GM19438 (cell line): Measurements from ENCODE around the gene LRMDA.

Experiments
- ATAC-seq: cut with Tn5 transposase; IDR thresholded peaks from one replicate; pipeline ENCODE4 v1.9.1; 2021; ENCODE audit warnings: low read depth; ENCODE audit not compliant: unreplicated experiment

The LRMDA gene

GRCh38 chr10:76195654-76196390 is 764.4 kb downstream of the LRMDA start:
- ATAC-seq, result no peak

- no peak for ATAC-seq
These were observed 765.9 kb downstream of the LRMDA start for GRCh38 chr10:76197293-76197692.

- ATAC-seq, result no peak
These were observed 767.0 kb downstream of the LRMDA start for GRCh38 chr10:76198287-76199035.

- no peak for ATAC-seq
These were observed 770.5 kb downstream of the LRMDA start for GRCh38 chr10:76201962-76202361.

GRCh38 chr10:76202777-76203176 is 771.4 kb downstream of the LRMDA start:
- ATAC-seq, result no peak

- no peak for ATAC-seq
These were observed 773.9 kb downstream of the LRMDA start for GRCh38 chr10:76205361-76205760.

- no peak for ATAC-seq
These were observed 775.5 kb downstream of the LRMDA start for GRCh38 chr10:76206797-76207352.

- no peak for ATAC-seq
These were observed 777.7 kb downstream of the LRMDA start for GRCh38 chr10:76209135-76209534.

- ATAC-seq, result no peak
These were observed 778.8 kb downstream of the LRMDA start for GRCh38 chr10:76210211-76210610.

GRCh38 chr10:76211691-76212090 is 780.3 kb downstream of the LRMDA start:
- no peak for ATAC-seq

GRCh38 chr10:76213876-76214275 is 782.5 kb downstream of the LRMDA start:
- ATAC-seq, result no peak

- no peak for ATAC-seq
These were observed 786.6 kb downstream of the LRMDA start for GRCh38 chr10:76218035-76218434.

GRCh38 chr10:76229341-76229740 is 797.9 kb downstream of the LRMDA start:
- no peak for ATAC-seq

- no peak for ATAC-seq
These were observed 799.5 kb downstream of the LRMDA start for GRCh38 chr10:76230921-76231285.

GRCh38 chr10:76231286-76231934 is 800.0 kb downstream of the LRMDA start:
- ATAC-seq, result no peak

GRCh38 chr10:76234499-76235226 is 803.2 kb downstream of the LRMDA start:
- ATAC-seq, result no peak

GRCh38 chr10:76236356-76236755 is 804.9 kb downstream of the LRMDA start:
- no peak for ATAC-seq

GRCh38 chr10:76242956-76243355 is 811.5 kb downstream of the LRMDA start:
- no peak for ATAC-seq

- ATAC-seq, result no peak
These were observed 812.8 kb downstream of the LRMDA start for GRCh38 chr10:76244061-76244686.

- no peak for ATAC-seq
These were observed 814.6 kb downstream of the LRMDA start for GRCh38 chr10:76245951-76246495.
